Neural progenitor cell (in vitro differentiated cells): ENCODE data around the gene EYS.

Experiments used
- EZH2 ChIP-seq: fragments of 200-600 bp; sonication (generic); IDR thresholded peaks from 2 replicates; pipeline ENCODE4 v1.6.1; 2017; ENCODE audit warnings: antibody characterized with exemption, mild to moderate bottlenecking, moderate library complexity
- EZH2phosphoT487 ChIP-seq: fragments of 200-600 bp; sonication (generic); IDR thresholded peaks from 2 replicates; pipeline ENCODE4 v1.6.1; 2017; ENCODE audit warnings: antibody characterized with exemption
- TF ChIP-seq, protein P1 (sequence below): fragments of 200-600 bp; sonication (generic); IDR thresholded peaks from 2 replicates; pipeline ENCODE4 v1.5.1; 2017; ENCODE audit warnings: antibody characterized with exemption, mild to moderate bottlenecking

DNA sequence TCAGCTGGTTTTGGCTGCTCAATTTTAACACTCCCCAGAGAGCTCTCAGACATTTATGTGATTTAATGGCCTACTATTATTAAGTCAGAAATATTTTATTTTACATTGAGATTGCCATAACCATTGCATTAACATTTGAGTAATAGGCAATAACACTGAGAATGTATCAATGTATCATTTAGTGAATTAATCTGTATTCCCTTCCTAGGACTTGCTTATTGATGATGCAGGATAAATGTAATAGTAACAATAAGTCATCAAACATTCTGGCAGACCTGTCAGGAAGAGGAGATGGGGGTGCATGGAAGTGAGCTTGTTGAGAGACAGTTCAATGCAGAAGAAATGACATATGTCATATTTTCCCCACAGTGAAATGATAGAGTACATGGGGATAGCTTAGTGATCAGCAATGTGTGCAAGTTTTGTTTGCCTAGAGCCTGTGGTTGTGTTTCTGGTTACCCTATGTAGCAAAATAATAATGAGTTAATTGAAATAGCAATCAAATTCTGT lies 458.9 kb downstream of the EYS start:
- TF ChIP-seq, protein P1, sequence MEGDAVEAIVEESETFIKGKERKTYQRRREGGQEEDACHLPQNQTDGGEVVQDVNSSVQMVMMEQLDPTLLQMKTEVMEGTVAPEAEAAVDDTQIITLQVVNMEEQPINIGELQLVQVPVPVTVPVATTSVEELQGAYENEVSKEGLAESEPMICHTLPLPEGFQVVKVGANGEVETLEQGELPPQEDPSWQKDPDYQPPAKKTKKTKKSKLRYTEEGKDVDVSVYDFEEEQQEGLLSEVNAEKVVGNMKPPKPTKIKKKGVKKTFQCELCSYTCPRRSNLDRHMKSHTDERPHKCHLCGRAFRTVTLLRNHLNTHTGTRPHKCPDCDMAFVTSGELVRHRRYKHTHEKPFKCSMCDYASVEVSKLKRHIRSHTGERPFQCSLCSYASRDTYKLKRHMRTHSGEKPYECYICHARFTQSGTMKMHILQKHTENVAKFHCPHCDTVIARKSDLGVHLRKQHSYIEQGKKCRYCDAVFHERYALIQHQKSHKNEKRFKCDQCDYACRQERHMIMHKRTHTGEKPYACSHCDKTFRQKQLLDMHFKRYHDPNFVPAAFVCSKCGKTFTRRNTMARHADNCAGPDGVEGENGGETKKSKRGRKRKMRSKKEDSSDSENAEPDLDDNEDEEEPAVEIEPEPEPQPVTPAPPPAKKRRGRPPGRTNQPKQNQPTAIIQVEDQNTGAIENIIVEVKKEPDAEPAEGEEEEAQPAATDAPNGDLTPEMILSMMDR, result no peak
- TF ChIP-seq EZH2, result no peak
- no peak for TF ChIP-seq EZH2phosphoT487
